GM19397 (cell line): ENCODE results near the gene SLC35B3.
"Not testable (repeated sequence)": the region's sequence is repeated elsewhere in the genome, so short reads cannot be mapped to it uniquely, and the experiment has no call there.

Source experiments
- ATAC-seq: cut with Tn5 transposase; IDR thresholded peaks from one replicate; pipeline ENCODE4 v1.9.1; 2021; ENCODE audit warnings: mild to moderate bottlenecking, moderate library complexity; ENCODE audit not compliant: unreplicated experiment

SLC35B3 gene

DNA sequence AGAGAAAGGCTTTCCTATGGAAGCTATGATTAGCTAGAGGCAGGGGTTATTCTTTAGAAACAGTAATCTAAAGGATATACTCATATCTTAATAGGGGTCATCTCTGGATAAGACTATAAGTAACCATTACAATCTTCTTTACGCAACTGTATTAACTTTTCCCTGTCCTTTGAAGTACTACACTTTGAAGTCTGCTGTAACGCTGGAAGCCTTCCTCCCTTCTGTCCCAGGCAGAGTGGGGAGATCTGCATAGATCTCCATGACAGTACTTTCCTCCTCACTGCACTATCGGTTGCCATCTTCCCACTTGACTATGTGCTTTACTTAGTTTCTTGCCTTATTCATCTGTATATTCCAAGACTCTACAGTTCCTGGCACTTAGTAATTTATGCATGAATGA, 20.1 kb downstream of the SLC35B3 start:
- no peak for ATAC-seq

GRCh38 chr6:8414844-8415243, 20.5 kb downstream of the SLC35B3 start:
- no peak for ATAC-seq

GRCh38 chr6:8405946-8406345, 29.4 kb downstream of the SLC35B3 start:
- not testable (repeated sequence) for ATAC-seq

DNA sequence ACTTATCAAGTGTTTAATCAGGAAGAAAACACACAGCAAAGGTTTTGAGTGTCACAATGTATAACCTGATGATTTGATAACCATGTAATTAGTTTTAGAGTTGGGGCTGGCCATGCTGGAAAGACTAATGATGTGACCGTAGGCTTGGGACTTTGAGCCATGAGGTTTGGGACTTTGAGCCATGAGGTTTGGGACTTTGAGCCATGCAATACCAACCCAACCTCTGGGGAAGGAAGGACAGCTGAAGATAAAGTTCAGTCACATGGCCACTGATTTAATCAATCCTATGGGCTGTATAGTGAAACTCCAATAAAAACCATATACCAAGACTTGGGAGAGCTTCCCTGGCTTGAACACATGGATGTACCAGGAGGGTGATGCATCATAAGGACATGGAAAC, 32.8 kb downstream of the SLC35B3 start:
- no peak for ATAC-seq

- ATAC-seq, result no peak
These were observed 34.7 kb downstream of the SLC35B3 start for GRCh38 chr6:8400663-8401062.

DNA sequence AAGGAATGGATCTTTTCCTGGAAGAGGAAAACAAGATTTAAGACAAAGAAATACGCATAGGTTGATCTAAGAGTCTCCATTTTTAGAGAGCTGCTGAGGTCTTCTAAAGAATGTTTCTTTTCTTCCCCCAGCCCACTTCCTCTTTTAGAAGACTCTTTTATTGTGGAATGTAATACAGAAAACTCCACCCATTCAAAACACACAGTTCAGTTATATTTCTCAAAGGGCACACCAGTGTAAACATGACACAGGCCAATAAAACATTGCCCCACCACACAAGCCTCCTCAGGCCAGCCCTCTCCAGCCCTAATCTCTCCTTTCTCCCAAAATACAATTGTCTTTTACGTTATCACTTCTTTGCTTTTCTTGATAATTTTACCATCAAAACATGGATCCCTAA, 42.8 kb downstream of the SLC35B3 start:
- ATAC-seq, result no peak

DNA sequence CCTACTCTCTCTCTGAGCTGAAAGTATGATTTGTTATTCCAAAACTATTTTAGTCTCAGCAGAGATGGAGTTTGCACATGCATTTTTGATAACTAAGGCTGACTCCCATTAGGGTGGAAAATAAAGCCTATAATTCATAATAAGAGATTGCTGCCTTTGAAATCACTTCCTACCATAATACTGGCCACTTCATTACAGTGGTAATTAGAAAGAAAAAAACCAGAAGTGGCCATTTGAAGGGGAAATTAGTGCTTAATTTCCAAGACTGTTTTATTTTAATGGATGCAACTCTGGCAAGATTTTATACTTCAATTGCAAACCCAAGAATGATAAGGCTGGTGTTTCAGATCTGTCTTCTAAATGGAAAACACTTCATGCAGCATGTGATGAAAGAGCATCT, 43.4 kb downstream of the SLC35B3 start:
- ATAC-seq, result no peak

DNA sequence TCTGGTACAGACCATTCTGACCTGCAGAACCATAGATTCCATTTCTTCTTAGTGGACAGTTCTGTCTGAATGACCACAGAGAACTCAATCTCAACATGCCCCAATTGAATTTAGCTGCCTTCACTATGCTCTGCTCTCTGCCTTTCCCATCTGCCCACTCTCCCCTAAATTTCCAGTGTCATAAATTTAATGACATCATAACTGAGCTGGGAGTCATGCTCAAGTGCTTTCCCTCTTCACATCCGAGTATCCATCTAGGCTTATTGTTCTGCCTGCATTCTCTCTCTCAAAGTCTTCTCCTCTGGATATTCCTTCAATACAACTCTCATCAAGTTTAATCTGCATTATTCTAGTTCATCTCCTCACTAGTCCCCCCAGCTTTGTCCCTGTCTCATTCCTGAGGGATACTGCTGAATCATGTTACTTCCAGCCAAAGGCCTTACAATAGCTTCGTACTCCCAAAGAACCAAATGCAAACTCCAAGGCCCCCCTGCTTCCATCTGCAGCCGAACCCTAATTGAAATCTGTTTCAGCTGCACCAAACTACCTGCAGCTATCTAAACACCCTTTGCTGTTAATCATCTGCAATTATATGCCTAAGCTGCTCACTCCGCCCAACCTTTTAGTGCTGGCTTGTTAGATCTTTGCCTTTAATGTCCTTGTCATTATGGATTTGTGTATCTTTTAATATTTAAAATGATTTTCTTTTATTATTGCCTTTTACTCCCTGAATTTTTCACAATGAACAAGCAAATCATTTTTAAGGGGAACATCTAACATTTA, 46.1 kb downstream of the SLC35B3 start:
- ATAC-seq, result no peak

DNA sequence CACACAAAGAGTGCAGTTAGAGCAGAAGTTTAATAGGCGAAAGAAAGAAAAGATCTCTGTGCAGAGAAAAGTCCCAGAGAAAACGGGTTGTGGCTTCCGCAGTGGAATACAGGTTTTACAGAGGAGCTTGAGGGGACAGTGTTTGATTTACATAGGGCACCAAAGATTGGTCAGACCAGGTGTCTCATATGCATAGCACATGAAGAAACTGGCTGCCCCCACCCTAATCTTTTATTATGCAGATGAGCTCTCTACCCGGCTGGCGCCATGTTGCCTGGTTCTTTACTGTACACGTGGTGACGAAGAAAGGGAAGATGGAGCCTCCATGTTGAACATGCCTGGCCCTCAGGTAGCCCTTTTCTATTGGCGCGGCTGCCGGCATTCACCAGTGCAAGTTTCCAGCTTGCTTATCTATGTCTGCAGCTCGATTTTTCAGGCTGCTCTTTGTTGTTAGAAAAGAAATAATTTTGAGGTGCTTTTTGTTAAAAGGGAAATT, 47.4 kb downstream of the SLC35B3 start:
- no peak for ATAC-seq

GRCh38 chr6:8383584-8383983, 51.8 kb downstream of the SLC35B3 start:
- no peak for ATAC-seq

DNA sequence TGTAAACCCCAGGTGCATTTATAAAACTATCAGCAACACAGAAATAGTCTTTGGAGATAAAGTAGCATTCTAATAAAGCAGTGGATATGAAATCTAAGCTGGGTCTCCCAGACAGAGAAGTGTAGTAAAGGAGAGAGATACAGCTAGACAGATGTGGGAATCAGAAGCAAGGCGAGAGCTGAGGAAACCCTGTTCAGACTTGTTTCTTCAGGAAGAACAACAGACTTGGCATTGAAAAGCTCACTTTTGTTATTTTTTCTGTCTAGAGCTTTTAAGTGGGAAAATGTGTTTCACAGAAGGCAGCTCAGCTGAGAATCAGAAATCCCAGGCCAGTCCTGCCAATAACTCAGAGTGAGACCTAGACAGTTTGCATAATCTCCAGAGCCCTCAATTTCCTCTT, 52.9 kb downstream of the SLC35B3 start:
- no peak for ATAC-seq

GRCh38 chr6:8375916-8376315, 59.4 kb downstream of the SLC35B3 start:
- ATAC-seq, result no peak
